GM12892 (cell line): ENCODE data around the gene TRIM72.

Experiments used
- DNase-seq: peaks from one replicate; pipeline ENCODE4 v3.0.0; 2011; ENCODE audit not compliant: insufficient read length
- FAIRE-seq: peaks from 2 replicates; lab custom pipeline; 2011; peaks lifted over from hg19 to GRCh38; lab: Jason Lieb, UNC
- POLR2A ChIP-seq: IDR thresholded peaks from 2 replicates; pipeline ENCODE4 v1.6.1; 2011; ENCODE audit warnings: low read depth, low read length, control low read depth
- POLR2AphosphoS5 ChIP-seq: IDR thresholded peaks from 2 replicates; pipeline ENCODE4 v1.6.1; 2011; ENCODE audit warnings: low read depth, low read length, control low read depth
- TAF1 ChIP-seq: IDR thresholded peaks from 2 replicates; pipeline ENCODE4 v1.6.1; 2011; ENCODE audit warnings: low read depth, mild to moderate bottlenecking, control low read depth, low read length, borderline replicate concordance

Gene TRIM72

DNA sequence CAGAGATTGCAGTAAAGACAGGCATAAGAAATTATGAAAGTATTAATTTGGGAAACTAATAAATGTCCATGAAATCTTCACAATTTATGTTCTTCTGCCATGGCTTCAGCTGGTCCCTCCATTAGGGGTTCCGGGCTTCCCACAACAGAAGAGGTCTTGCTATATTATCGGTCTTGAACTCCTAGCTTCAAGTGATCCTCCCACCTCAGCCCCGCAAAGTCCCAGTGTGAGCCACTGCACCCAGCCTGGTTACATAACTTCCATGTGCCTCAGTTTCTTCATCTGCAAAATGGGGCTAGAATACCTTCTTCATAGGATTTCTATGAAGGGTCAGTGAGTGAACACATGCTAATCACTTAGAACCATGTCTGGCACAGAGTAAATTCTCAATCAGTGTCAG, 32.4 kb downstream of the TRIM72 start:
- FAIRE-seq = no peak
- TF ChIP-seq POLR2A = no peak
- TF ChIP-seq POLR2AphosphoS5 = no peak
- no peak for TF ChIP-seq TAF1
- DNase-seq = no peak

DNA sequence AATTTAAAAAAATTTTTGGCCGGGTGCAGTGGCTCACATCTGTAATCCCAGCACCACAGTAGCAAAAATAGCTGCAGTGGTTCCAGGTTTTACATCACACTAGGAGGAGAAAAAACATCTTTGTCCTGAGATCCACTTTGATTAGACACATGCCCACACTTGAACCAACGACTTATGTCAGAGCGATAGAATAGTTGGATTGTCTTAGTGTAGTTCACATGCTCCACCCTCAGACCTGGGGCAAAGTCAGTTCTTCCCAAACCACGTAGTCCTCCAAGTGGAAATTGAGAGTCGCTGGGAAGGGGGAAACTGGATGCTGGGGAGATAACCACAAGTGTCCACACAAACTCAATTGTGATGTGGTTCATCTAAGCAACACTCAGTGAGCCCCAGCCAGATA, 34.4 kb downstream of the TRIM72 start:
- FAIRE-seq (no peak), DNase-seq (no peak)
- no peak for TF ChIP-seq TAF1
- TF ChIP-seq POLR2AphosphoS5 = no peak
- TF ChIP-seq POLR2A = no peak

DNA sequence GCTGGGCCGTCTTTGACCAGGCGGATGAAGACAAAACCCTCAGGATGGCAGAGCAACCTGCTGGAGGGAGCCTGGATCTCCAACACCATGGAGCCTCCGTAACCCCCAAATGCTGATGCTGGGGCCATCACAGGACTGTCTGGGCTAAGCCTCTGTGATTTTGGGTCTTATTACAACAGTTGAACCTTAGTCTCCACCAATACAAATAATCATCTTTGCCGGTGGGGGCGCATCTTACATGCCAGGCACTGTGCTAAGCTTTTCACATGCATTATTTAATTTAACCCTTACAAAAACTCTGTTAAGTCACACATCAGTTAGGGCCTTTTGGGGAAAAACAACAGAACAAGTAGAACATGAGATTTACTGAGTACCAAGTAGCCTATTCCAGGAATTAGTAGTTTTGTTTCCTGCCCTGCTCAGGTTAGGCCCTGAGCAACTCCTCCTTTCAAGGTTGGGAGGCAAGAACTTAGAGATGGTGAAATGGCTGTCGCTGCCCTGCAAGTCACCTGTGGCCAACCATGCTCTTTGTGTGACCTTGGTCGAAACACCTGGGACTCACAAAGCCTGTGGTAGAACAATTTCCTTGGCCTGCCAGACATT, 37.0 kb downstream of the TRIM72 start:
- FAIRE-seq (no peak), DNase-seq (no peak)
- TF ChIP-seq POLR2A (no peak), TAF1 (no peak), POLR2AphosphoS5 (no peak)

DNA sequence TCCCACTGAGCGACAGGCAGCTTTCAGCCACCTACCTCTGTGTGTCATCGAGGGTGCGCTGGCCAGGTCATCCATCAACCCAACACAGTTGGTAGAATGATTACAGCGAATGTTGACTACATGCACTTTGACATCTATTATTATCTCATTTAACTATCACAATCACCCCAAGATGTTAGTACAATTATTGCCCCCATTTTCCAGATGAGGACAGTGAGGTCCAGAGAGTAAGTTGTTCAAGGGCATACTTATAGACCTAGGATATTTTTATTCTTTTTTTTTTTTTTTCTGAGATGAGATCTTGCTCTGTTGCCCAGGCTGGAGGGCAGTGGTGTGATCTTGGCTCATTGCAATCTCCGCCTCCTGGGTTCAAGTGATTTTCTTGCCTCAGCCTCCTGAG, 37.5 kb downstream of the TRIM72 start:
- FAIRE-seq = no peak
- DNase-seq = no peak
- TF ChIP-seq POLR2A (no peak), TAF1 (no peak), POLR2AphosphoS5 (no peak)

DNA sequence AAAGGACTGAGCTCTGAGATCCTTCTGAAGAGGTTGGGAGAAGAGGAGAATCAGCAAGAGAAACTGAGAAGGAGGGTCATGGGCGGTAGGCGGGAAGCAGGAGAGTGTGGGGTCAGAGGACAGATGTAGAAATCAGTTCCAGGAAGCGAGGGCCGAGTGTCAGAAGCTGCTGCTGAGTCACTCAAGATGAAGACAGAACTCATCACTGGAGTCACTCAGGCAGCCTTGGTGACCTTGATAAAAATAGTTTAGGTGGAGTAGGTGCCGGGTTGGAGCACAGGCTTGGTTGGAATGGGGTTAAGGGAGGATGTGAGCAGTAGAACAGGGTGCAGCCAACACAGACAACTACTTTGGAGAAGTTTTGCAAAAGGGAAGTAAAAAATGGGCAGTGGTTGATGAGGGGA, 39.7 kb downstream of the TRIM72 start:
- TF ChIP-seq POLR2A = no peak
- TF ChIP-seq POLR2AphosphoS5 = no peak
- no peak for TF ChIP-seq TAF1
- FAIRE-seq (no peak), DNase-seq (no peak)

DNA sequence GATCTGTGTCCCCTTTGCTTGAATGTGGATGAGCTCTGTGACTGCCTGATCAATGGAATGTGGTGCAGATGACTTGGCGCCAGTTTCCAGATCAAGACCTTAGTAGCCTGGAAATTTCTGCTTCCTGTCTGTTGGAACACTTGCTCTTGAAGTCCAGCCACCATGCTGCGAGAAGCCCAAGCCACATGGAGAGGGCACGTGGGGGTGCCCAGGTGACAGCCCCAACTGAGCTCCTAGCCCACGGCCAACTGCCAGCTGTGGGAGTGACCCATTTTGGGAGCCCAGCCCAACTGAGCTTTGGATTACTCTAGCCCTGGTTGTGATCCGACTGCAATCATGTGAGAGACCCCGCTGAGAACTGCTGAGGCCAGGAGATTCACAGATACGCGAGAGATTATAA, 42.5 kb downstream of the TRIM72 start:
- FAIRE-seq (no peak), DNase-seq (no peak)
- TF ChIP-seq TAF1 (no peak), POLR2A (no peak), POLR2AphosphoS5 (no peak)

DNA sequence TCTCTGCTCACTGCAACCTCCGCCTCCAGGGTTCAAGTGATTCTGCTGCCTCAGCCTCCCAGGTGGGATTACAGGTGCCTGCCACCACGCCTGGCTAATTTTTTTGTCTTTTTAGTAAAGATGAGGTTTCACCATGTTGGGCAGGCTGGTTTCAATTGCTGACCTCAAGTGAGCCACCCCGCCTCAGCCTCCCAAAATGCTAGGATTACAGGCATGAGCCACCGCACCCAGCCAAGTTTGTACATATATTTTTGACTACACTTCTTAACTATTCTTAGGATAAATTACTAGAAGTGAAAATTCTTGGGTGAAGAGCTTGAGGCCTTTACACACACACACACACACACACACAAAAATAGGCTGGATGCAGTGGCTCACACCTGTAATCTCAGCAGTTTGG, 44.4 kb downstream of the TRIM72 start:
- no peak for DNase-seq
- no peak for FAIRE-seq
- TF ChIP-seq POLR2A (no peak), POLR2AphosphoS5 (no peak), TAF1 (no peak)

DNA sequence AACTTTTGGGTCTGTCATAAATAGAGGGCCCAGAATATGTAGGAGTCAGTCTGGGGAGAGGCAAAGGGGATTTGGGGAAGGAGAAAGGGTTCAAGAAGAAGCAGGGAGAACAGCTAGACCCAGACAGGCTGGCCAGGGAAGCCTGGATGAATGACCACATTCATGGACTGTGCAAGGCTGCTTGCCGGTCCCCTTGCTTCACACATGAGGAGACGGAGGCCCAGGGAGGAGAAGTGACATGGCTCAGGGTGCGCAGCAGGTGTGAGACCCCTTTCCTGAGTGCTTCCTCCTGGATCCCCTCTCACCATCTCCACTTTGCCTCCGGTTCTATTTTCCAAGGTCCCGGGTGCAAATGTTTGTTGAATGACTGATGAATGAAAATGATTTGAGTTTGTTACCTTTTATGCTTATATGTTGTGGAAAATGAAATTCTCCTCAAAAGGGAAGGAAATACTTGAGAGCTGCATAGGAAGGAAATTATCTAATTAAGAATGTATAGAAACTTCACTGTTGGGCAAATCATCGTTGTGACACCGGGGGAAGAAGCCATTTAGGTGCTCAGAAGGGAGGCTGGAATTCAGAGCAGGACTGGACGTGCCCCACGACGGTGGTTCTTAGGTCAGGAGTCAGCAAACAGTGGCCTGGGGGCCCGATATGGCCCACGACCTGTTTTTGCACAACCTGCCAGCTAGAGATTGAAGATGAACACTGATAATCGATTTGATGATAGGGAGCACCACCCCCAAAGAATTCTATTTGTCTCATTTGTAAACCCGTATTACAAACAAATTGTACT, 46.4 kb downstream of the TRIM72 start:
- TF ChIP-seq POLR2AphosphoS5 (no peak), TAF1 (no peak), POLR2A (no peak)
- FAIRE-seq (no peak), DNase-seq (no peak)

DNA sequence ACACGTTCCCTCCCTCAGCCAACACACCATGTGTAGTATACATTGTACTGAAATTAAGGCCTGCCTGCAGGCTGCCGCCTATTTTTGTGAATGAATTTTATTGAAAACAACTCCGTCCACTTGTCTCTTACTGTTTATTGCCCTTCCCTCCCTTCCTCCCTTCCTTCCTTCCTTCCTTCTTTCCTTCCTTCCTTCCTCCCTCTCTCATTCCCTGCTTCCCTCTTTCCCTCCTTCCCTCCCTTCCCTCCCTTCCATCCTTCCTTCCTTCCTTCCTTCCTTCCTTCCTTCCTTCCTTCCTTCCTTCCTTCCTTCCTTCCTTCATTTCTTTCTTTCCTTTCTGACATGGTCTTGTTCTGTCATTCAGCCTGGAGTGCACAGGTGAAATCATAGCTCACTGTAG, 48.2 kb downstream of the TRIM72 start:
- FAIRE-seq = no peak

DNA sequence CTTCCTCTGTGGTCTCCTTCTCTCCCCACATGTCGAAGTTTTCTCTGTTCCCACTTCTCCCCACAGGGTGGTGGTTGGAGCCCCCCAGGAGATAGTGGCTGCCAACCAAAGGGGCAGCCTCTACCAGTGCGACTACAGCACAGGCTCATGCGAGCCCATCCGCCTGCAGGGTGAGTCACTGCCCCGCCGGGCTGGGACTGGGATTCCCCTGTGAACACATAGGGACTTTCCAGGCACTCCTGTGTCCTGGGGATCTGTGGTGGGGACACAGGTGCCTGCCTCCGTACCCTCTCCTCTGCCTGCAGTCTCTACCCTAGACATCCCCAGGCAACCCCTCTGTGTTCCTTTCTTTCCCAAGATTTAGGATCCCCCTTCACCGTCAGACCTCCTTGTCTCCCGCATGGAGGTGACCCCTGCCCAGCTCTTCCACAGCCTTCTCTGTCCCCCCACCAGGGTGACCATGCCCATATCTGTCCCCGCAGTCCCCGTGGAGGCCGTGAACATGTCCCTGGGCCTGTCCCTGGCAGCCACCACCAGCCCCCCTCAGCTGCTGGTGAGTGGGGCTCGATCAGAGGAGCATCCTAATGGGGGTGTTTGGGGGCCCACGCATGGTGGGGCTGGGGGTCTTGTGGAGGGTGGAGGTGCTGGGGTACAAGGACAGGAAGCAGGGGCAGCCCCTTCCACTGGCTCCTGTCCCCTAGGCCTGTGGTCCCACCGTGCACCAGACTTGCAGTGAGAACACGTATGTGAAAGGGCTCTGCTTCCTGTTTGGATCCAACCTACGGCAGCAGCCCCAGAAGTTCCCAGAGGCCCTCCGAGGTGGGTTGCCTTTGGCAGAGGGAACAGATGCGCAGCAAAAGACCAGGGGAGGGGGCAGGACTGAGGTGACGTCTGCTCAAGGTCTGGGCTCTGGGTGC, 51.7 kb downstream of the TRIM72 start:
- DNase-seq = peak; percentile 61
- FAIRE-seq = peak; percentile 94
- TF ChIP-seq TAF1 (0 out of 2 replicates have a peak, but pooled peaks have one; percentile 8), POLR2A (peak; percentile 52; the same call in 1 of the 2 replicates), POLR2AphosphoS5 (0 out of 2 replicates have a peak, but pooled peaks have one; percentile 44)

More for the DNA sequence above, 48.2 kb downstream of the TRIM72 start:
- TF ChIP-seq POLR2A (no peak), TAF1 (no peak), POLR2AphosphoS5 (no peak)
- DNase-seq = no peak

DNA sequence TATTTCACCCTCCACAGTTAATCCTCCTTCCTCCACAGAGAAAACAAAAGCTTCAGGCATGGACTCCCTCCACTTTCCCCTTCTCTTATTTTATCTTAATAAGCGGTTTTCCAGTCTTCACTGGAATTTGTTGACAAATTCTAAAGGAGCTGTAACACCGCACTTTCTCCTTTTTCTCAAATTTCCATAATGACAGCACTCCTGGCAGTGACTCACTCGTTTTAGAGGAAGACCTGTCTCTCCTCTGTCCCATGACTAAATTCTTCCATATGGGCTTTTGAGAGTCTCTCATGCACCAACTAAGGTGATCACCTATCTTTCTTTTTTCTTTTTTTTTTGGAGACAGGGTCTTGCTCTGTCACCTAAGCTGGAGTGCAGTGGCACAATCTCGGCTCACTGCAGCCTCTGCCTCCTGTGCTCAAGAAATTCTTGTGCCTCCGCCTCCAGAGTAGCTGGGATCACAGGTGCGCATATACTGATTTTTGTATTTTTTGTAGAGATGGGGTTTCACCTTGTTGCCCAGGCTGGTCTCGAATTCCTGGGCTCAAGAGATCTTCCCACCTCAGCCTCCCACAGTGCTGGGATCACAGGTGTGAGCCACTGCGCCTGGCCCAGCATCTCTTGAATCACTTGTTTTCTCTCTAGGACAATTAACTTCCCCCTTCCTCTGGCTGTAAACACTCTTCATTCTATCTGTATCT, 53.6 kb downstream of the TRIM72 start:
- TF ChIP-seq POLR2A = no peak
- no peak for TF ChIP-seq POLR2AphosphoS5
- no peak for TF ChIP-seq TAF1
- DNase-seq (no peak), FAIRE-seq (no peak)

DNA sequence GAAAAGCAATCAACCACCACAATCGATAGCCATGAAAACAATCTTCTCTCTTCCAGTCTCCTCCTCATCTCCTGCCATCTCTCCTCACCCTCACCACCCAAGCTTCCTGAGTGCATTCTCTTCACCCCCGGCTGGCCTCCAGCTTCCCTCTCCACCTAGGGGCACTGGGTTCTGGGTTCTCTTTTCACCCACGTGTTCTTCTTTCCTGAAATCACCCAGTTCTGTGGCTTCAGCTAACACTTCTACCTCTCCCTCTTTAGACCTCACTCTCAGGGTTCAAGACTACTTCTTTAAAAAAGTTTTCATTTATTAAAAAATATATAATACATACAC, 54.1 kb downstream of the TRIM72 start:
- FAIRE-seq = no peak
- no peak for DNase-seq
- TF ChIP-seq TAF1 (no peak), POLR2AphosphoS5 (no peak), POLR2A (no peak)
